MCF 10A (cell line): Measurements from ENCODE around the gene L3MBTL2. TPM values are rescaled to one million over a fixed set of nuclear protein-coding genes. Genes with fewer than 3 reads are reported as not detected.

Source experiments
- BruUV-seq: library from RNA; stranded (reverse); fragments of 400-500 nt; replicated peaks from 2 replicates; lab custom pipeline; 2021; lab: Mats Ljungman, UMichigan
- CTCF ChIA-PET: fragments of 300-600 bp; sonication (Branson Sonifier 250); formaldehyde crosslinking; extraction: SDS; loops from one replicate; lab custom pipeline; 2021; ENCODE audit warnings: antibody characterized with exemption, inconsistent platforms; lab: Yijun Ruan, JAX
- POLR2A ChIA-PET: fragments of 300-600, 350-650 bp; sonication (Branson Sonifier 250); formaldehyde crosslinking; extraction: SDS; loops from one replicate; lab custom pipeline; 2020; ENCODE audit warnings: antibody characterized with exemption, inconsistent platforms; lab: Yijun Ruan, JAX
- DNase-seq: peaks from one replicate; pipeline ENCODE4 v3.0.0-alpha.2; 2018; ENCODE audit not compliant: unreplicated experiment
- H3K27ac Mint-ChIP-seq: one replicate; pipeline ENCODE4 v1.8.0; 2022; ENCODE audit warnings: mild to moderate bottlenecking, low read depth, mixed read lengths; ENCODE audit not compliant: unreplicated experiment
- H3K27me3 Mint-ChIP-seq: one replicate; pipeline ENCODE4 v1.8.0; 2022; ENCODE audit warnings: mixed read lengths; ENCODE audit not compliant: insufficient read depth, unreplicated experiment
- H3K36me3 Mint-ChIP-seq: one replicate; pipeline ENCODE4 v1.8.0; 2022; ENCODE audit warnings: mild to moderate bottlenecking, moderate library complexity, mixed read lengths; ENCODE audit not compliant: insufficient read depth, unreplicated experiment
- H3K4me1 Mint-ChIP-seq: one replicate; pipeline ENCODE4 v1.8.0; 2022; ENCODE audit warnings: mixed read lengths; ENCODE audit not compliant: insufficient read depth, unreplicated experiment
- H3K4me3 Mint-ChIP-seq: one replicate; pipeline ENCODE4 v1.8.0; 2022; ENCODE audit warnings: mild to moderate bottlenecking, moderate library complexity, mixed read lengths; ENCODE audit not compliant: unreplicated experiment
- H3K9me3 Mint-ChIP-seq: one replicate; pipeline ENCODE4 v1.8.0; 2022; ENCODE audit warnings: mixed read lengths; ENCODE audit not compliant: unreplicated experiment
- intact Hi-C: fragments of 100-400 bp; cut with micrococcal nuclease; formaldehyde crosslinking; loops from 2 replicates; pipeline ENCODE4 v1.14.1; 2022
- total RNA-seq: library from RNA; stranded (reverse); gene quantifications from 2 replicates; pipeline ENCODE4 v1.2.3, GENCODE V29; 2022
- TF ChIP-seq, protein P1 (sequence below): fragments of 200-600 bp; IDR thresholded peaks from one replicate; pipeline ENCODE4 v1.8.0; 2022; ENCODE audit warnings: antibody characterized with exemption, mild to moderate bottlenecking; ENCODE audit not compliant: unreplicated experiment

Gene L3MBTL2
- total RNA-seq, 1 experiment from 2014 or later, result 28.7 TPM

DNA sequence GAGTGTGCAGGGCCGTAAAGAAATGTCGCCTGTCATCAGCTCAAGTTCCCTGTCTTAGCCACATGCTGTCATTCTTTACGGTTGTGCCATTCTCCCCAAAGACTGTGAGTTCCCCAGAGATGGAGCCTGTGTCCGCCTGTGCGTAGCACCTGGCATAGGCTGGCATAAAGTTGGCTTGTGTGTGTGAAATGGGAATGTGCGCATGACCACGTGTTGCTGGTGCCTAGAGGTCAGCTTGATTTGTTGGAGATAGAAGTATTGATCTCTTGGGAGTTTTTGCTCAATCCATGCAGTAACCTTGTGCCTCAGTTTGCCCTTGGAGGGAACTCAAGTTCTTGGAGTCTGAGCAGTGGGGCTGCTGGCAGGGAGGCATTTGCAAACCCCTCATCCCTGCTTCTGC lies 26.3 kb downstream of the L3MBTL2 start:
- Mint-ChIP-seq H3K36me3 (peaks cover 23% of the 10 kb centered on the region), H3K27ac (no peak overlapping the region), H3K4me3 (no peak overlapping the region), H3K9me3 (no peaks in the 10 kb centered on the region), H3K4me1 (no peaks in the 10 kb centered on the region), H3K27me3 (no peaks in the 10 kb centered on the region)
- no peak for DNase-seq
- TF ChIP-seq, protein P1, sequence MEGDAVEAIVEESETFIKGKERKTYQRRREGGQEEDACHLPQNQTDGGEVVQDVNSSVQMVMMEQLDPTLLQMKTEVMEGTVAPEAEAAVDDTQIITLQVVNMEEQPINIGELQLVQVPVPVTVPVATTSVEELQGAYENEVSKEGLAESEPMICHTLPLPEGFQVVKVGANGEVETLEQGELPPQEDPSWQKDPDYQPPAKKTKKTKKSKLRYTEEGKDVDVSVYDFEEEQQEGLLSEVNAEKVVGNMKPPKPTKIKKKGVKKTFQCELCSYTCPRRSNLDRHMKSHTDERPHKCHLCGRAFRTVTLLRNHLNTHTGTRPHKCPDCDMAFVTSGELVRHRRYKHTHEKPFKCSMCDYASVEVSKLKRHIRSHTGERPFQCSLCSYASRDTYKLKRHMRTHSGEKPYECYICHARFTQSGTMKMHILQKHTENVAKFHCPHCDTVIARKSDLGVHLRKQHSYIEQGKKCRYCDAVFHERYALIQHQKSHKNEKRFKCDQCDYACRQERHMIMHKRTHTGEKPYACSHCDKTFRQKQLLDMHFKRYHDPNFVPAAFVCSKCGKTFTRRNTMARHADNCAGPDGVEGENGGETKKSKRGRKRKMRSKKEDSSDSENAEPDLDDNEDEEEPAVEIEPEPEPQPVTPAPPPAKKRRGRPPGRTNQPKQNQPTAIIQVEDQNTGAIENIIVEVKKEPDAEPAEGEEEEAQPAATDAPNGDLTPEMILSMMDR, result no peak
- POLR2A ChIA-PET, result interaction anchor here (0.6 to 1.4 kb wide), 4 partner anchors 8 to 156 kb away, joined by 3 read pairs; partner anchors contain the start of gene CHADL
- BruUV-seq, result no TSS peak
- CTCF ChIA-PET, result no interaction called here
- intact Hi-C loops, result no loop called here

DNA sequence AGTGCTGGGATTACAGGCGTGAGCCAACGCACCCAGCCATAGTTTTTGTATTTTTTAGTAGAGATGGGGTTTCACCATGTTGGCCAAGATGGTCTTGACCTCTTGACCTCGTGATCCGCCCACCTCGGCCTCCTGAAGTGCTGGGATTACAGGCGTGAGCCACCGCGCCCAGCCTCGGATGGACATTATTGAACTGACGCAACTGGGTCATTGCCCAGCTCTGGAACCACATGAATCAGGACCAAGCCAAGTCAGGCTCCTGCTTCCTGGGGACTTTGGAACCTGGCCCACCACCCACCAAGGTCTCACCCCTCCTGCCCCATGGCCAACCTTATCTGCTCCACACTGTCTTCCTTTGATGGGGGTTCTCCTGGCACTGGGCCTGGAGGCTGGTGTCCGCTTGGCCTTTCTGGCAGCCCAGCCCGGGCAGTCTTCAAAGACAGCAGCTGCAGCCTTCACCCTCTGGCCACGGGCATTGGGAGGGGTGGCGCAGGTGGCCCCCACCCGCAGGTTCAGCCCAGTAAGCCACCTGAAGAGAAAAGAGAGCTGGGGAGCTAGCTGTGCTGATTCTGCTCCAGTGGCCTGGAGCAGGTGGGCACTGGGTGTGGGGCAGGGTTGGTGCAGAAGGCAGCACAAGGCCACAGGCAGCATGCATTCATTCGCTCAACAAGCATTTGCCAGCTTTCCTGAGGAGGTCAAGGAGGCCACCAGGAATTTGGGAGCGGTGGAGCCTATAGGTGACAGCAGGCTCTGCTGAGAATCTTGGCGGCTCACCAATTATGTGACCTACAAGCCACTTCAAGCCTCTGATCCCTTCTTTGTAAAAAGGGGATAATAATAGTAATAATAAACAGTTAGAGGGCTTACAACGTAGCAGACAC lies 29.9 kb downstream of the L3MBTL2 start:
- H3K27ac Mint-ChIP-seq, result no peak overlapping the region
- DNase-seq, result no peak
- CTCF ChIA-PET, result interaction anchor here (0.6 to 4.1 kb wide), 4 partner anchors 32 to 824 kb away, joined by 3 to 37 read pairs (median 4); no protein-coding TSS in a partner anchor
- POLR2A ChIA-PET, result interaction anchor here (0.6 to 0.7 kb wide), 2 partner anchors 29 to 212 kb away, joined by 3 read pairs; no protein-coding TSS in a partner anchor
- TF ChIP-seq, protein P1, result no peak
- intact Hi-C loops, result no loop called here
- H3K36me3 Mint-ChIP-seq, result peaks cover 7% of the 10 kb centered on the region
- H3K27me3 Mint-ChIP-seq, result no peaks in the 10 kb centered on the region
- no peaks in the 10 kb centered on the region for H3K4me1 Mint-ChIP-seq
- H3K9me3 Mint-ChIP-seq, result no peaks in the 10 kb centered on the region
- BruUV-seq, result no TSS peak
- no peak overlapping the region for H3K4me3 Mint-ChIP-seq

DNA sequence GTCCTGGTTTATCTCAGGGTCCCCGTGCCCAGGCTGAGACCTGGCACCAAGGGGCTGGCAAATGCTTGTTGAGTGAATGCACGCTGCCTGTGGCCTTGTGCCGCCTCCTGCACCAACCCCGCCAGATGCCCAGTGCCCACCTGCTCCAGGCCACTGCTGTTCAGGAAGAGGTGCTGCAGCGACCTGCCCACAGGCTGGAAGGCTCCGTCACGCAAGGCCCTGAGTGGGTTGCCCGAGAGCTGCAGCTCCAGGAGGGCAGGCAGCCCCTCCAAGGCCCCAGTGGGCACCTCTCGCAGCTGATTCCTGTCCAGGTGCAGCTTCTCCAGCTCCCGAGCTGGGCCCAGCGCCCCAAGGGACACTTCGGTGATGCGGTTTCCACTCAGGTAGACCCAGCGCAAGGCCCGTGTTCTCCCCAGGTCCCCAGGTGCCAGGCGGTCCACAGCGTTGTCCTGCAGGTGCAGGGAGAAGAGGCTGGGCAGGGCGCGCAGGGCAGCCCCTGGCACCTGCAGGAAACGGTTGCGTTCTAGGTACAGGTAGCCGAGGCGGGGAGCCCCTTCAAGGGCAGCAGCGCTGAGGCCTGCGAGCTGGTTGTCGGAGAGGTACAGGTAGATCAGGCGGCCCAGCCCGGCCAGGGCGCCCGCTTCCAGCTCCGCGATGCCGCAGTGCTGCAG lies 32.1 kb downstream of the L3MBTL2 start:
- TF ChIP-seq, protein P1, result no peak
- intact Hi-C loops, result loop anchor here (2.0 kb wide), 1 partner anchor 314 kb away; no protein-coding TSS in a partner anchor
- POLR2A ChIA-PET, result interaction anchor here (0.5 to 1.8 kb wide), 9 partner anchors 17 to 315 kb away, joined by 3 to 10 read pairs (median 4); partner anchors contain the start of genes RANGAP1 and TEF
- no peak for DNase-seq
- CTCF ChIA-PET, result interaction anchor here (0.7 to 4.1 kb wide), 9 partner anchors 10 to 315 kb away, joined by 3 to 37 read pairs (median 4); no protein-coding TSS in a partner anchor
- H3K4me3 Mint-ChIP-seq, result peak overlapping the region; percentile 33
- H3K27ac Mint-ChIP-seq, result no peak overlapping the region
- no peaks in the 10 kb centered on the region for H3K9me3 Mint-ChIP-seq
- H3K4me1 Mint-ChIP-seq, result no peaks in the 10 kb centered on the region
- no peaks in the 10 kb centered on the region for H3K27me3 Mint-ChIP-seq
- H3K36me3 Mint-ChIP-seq, result no peaks in the 10 kb centered on the region
- no TSS peak for BruUV-seq
